NCI-H1417 (cell line): ENCODE data around the gene LTBP1.

Experiments used
- DNase-seq, 3 experiments: peaks; one replicate each; lab custom pipeline; 2025; lab: John Stamatoyannopoulos, UW

Gene LTBP1

GRCh38 chr2:32932825-32933755 lies 13.7 kb upstream of the LTBP1 start:
- no peak for DNase-seq

- no peak for DNase-seq
Measured at GRCh38 chr2:32933756-32934095, 13.0 kb upstream of the LTBP1 start.

GRCh38 chr2:32937602-32938448 lies 8.9 kb upstream of the LTBP1 start:
- DNase-seq, result peak in 1 of 3 experiments; percentile 17

- DNase-seq, result no peak
Measured at GRCh38 chr2:32938934-32939333, 7.8 kb upstream of the LTBP1 start.

GRCh38 chr2:32940316-32940997 lies 6.3 kb upstream of the LTBP1 start:
- no peak for DNase-seq

GRCh38 chr2:32941944-32942690 lies 4.6 kb upstream of the LTBP1 start:
- DNase-seq, result no peak

GRCh38 chr2:32942793-32943485 lies 3.8 kb upstream of the LTBP1 start:
- DNase-seq, result no peak

- no peak for DNase-seq
Measured at GRCh38 chr2:32945286-32945685, 1.5 kb upstream of the LTBP1 start.

GRCh38 chr2:32947076-32947483 lies 327 bp downstream of the LTBP1 start:
- DNase-seq, result peak; percentile 39 to 76 (median 62)

- DNase-seq, result peak; percentile 39 to 76 (median 70)
Measured at GRCh38 chr2:32947484-32948143, 861 bp downstream of the LTBP1 start.

GRCh38 chr2:32948266-32948665 lies 1.5 kb downstream of the LTBP1 start:
- DNase-seq, result no peak

GRCh38 chr2:32949260-32949659 lies 2.5 kb downstream of the LTBP1 start:
- no peak for DNase-seq

GRCh38 chr2:32951672-32952071 lies 4.9 kb downstream of the LTBP1 start:
- DNase-seq, result no peak

- DNase-seq, result no peak
Measured at GRCh38 chr2:32952761-32953476, 6.2 kb downstream of the LTBP1 start.

- no peak for DNase-seq
Measured at GRCh38 chr2:32954206-32954605, 7.5 kb downstream of the LTBP1 start.

GRCh38 chr2:32958821-32959220 lies 12.1 kb downstream of the LTBP1 start:
- no peak for DNase-seq

GRCh38 chr2:32960238-32960637 lies 13.5 kb downstream of the LTBP1 start:
- no peak for DNase-seq

- no peak for DNase-seq
Measured at GRCh38 chr2:32960647-32961403, 14.1 kb downstream of the LTBP1 start.

- DNase-seq, result no peak
Measured at GRCh38 chr2:32962690-32963089, 15.9 kb downstream of the LTBP1 start.
